ENCODE data around the gene CYP2E1. TPM values are rescaled to one million over a fixed set of nuclear protein-coding genes. Genes with fewer than 3 reads are reported as not detected.
"Not testable (repeated sequence)": the region's sequence is repeated elsewhere in the genome, so short reads cannot be mapped to it uniquely, and the experiment has no call there.

CYP2E1 gene
- total RNA-seq, 1 donor from 2014 or later: 0.91 TPM

- Mint-ChIP-seq H3K27ac (no peak overlapping the region), H3K4me3 (ENCODE audit: low read depth) (no peak overlapping the region), H3K27me3 (no peaks in the 10 kb centered on the region), H3K9me3 (ENCODE audit: low read depth) (peaks cover 40% of the 10 kb centered on the region), H3K36me3 (ENCODE audit: insufficient read depth) (peaks cover 2% of the 10 kb centered on the region), H3K4me1 (ENCODE audit: low read depth) (no peaks in the 10 kb centered on the region)
- no peak for DNase-seq (ENCODE audit: low spot score, unreplicated experiment)
- TF ChIP-seq CTCF (IDR thresholded peaks at IDR 0.05; ENCODE audit: unreplicated experiment): no peak
Measured at GRCh38 chr10:133537546-133538545, 10.7 kb downstream of the CYP2E1 start.

- not testable (repeated sequence) for H3K36me3 Mint-ChIP-seq (ENCODE audit: insufficient read depth); H3K27ac Mint-ChIP-seq; DNase-seq (ENCODE audit: low spot score, unreplicated experiment); H3K4me1 Mint-ChIP-seq (ENCODE audit: low read depth); H3K27me3 Mint-ChIP-seq; H3K4me3 Mint-ChIP-seq (ENCODE audit: low read depth)
- peaks cover 50% of the 10 kb centered on the region for H3K9me3 Mint-ChIP-seq (ENCODE audit: low read depth)
Measured at GRCh38 chr10:133541441-133541975, 14.3 kb downstream of the CYP2E1 start.

- DNase-seq (ENCODE audit: low spot score, unreplicated experiment): no peak
- no peak overlapping the region for H3K27ac Mint-ChIP-seq
- TF ChIP-seq CTCF (IDR thresholded peaks at IDR 0.05; ENCODE audit: unreplicated experiment): no peak
- no peak overlapping the region for H3K4me3 Mint-ChIP-seq (ENCODE audit: low read depth)
- H3K36me3 Mint-ChIP-seq (ENCODE audit: insufficient read depth): peaks cover 2% of the 10 kb centered on the region
- no peaks in the 10 kb centered on the region for H3K4me1 Mint-ChIP-seq (ENCODE audit: low read depth)
- H3K27me3 Mint-ChIP-seq: no peaks in the 10 kb centered on the region
- H3K9me3 Mint-ChIP-seq (ENCODE audit: low read depth): peaks cover 61% of the 10 kb centered on the region
Measured at GRCh38 chr10:133544506-133544905, 17.3 kb downstream of the CYP2E1 start.

- no peaks in the 10 kb centered on the region for H3K27me3 Mint-ChIP-seq
- H3K9me3 Mint-ChIP-seq (ENCODE audit: low read depth): peaks cover 65% of the 10 kb centered on the region
- H3K4me1 Mint-ChIP-seq (ENCODE audit: low read depth): no peaks in the 10 kb centered on the region
- H3K36me3 Mint-ChIP-seq (ENCODE audit: insufficient read depth): peaks cover 3% of the 10 kb centered on the region
- no peak for TF ChIP-seq CTCF (IDR thresholded peaks at IDR 0.05; ENCODE audit: unreplicated experiment)
- H3K4me3 Mint-ChIP-seq (ENCODE audit: low read depth): no peak overlapping the region
- no peak for DNase-seq (ENCODE audit: low spot score, unreplicated experiment)
- no peak overlapping the region for H3K27ac Mint-ChIP-seq
Measured at GRCh38 chr10:133554600-133554999, 27.4 kb downstream of the CYP2E1 start.

GRCh38 chr10:133555521-133555920, 28.4 kb downstream of the CYP2E1 start:
- Mint-ChIP-seq H3K4me3 (ENCODE audit: low read depth) (no peak overlapping the region), H3K4me1 (ENCODE audit: low read depth) (no peaks in the 10 kb centered on the region), H3K27me3 (no peaks in the 10 kb centered on the region), H3K27ac (no peak overlapping the region), H3K36me3 (ENCODE audit: insufficient read depth) (peaks cover 3% of the 10 kb centered on the region), H3K9me3 (ENCODE audit: low read depth) (peaks cover 59% of the 10 kb centered on the region)
- no peak for TF ChIP-seq CTCF (IDR thresholded peaks at IDR 0.05; ENCODE audit: unreplicated experiment)
- DNase-seq (ENCODE audit: low spot score, unreplicated experiment): no peak

Data from progenitor cell of endocrine pancreas (in vitro differentiated cells).